ENCODE results near the gene CPN2.

DNA sequence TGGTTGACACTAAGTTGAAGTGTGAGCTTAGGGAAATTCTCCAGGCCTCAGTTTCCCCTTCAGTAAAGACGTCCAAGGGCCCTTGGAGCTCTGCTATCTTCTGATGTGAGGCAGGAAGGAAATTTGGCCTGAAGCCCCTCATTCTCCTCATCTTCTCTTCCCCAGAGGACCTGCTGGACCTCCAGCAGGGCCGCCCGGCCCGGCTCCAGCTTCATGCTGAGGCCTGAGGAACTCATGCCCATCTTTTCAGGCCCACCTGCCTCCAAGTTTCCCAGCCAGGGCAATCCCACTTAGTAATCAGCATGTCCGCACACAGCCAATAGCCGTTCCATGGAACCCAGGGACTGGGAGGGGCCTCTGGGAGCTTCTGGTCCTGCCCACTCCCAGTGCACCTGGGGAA is 14.4 kb upstream of the CPN2 start:
- TF ChIP-seq, protein P1, sequence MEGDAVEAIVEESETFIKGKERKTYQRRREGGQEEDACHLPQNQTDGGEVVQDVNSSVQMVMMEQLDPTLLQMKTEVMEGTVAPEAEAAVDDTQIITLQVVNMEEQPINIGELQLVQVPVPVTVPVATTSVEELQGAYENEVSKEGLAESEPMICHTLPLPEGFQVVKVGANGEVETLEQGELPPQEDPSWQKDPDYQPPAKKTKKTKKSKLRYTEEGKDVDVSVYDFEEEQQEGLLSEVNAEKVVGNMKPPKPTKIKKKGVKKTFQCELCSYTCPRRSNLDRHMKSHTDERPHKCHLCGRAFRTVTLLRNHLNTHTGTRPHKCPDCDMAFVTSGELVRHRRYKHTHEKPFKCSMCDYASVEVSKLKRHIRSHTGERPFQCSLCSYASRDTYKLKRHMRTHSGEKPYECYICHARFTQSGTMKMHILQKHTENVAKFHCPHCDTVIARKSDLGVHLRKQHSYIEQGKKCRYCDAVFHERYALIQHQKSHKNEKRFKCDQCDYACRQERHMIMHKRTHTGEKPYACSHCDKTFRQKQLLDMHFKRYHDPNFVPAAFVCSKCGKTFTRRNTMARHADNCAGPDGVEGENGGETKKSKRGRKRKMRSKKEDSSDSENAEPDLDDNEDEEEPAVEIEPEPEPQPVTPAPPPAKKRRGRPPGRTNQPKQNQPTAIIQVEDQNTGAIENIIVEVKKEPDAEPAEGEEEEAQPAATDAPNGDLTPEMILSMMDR (IDR thresholded peaks at IDR 0.05; ENCODE audit: insufficient read depth, low read length, poor library complexity, severe bottlenecking): no peak
- TF ChIP-seq EZH2phosphoT487 (conservative IDR thresholded peaks at IDR 0.05; ENCODE audit: low read length): no peak
